Measurements from ENCODE around the gene MSI2. TPM values are rescaled to one million over a fixed set of nuclear protein-coding genes. Genes with fewer than 3 reads are reported as not detected.
"Not testable (repeated sequence)": the region's sequence is repeated elsewhere in the genome, so short reads cannot be mapped to it uniquely, and the experiment has no call there.

MSI2 gene
- total and polyA plus RNA-seq, 12 donors: 25.5 to 135 (median 121) TPM

DNA sequence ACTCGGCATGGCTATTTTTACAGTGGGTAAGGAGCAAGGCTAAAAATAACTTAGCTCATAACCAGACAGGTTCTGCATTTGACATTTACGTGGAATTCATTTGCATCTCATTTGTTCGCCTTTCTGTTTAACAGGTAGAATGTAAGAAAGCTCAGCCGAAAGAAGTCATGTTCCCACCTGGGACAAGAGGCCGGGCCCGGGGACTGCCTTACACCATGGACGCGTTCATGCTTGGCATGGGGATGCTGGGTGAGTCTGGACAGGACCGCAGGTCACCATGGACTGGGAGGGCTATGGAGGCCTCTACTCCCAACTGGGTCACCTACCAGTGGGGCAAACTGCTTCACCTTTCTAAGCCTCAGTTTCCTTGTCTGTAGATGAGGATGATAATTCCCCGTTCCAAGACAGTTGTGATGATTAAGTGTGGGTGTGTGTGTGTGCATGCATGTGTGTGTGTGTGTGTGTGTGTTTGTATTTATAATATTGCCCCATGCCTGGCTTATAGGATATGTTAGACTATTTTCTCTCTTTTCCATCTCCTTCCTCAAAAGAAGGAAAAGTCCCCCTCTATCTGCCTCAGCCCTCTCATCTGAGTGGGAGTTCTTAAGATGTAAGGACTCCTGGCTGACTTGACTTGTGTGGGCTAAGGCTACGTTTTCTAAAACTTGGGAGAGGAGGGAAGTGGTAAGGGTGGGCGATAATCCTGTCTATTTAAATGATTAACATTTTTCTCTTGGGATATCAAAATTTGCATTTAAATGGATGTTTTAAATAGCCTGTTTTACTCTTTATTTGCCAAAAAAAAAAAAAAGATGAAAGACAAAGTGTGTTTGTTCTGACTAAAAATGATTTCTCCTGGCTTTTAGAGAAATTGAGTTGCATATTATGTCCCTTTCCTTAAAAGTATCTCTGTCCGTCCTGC lies 359.8 kb downstream of the MSI2 start:
- H3K27me3 ChIP-seq: no peaks in the 10 kb centered on the region
- H3K27ac ChIP-seq: no peak overlapping the region
- DNase-seq (no peak), ATAC-seq (peak in 3 of 8 donors; percentile 43 to 58 (median 57))
- peaks cover 0 to 13% (median 0%) of the 10 kb centered on the region in 9 donors for H3K36me3 ChIP-seq
- peaks cover 0 to 14% (median 6%) of the 10 kb centered on the region in 9 donors for H3K4me1 ChIP-seq
- no peak overlapping the region for H3K4me3 ChIP-seq
- intact Hi-C loops (cut with DNase I): no loop called here
- 80 to 85% methylated on average over 13 of the region's 13 CpGs for WGBS, 2 donors
- TF ChIP-seq, protein P1, sequence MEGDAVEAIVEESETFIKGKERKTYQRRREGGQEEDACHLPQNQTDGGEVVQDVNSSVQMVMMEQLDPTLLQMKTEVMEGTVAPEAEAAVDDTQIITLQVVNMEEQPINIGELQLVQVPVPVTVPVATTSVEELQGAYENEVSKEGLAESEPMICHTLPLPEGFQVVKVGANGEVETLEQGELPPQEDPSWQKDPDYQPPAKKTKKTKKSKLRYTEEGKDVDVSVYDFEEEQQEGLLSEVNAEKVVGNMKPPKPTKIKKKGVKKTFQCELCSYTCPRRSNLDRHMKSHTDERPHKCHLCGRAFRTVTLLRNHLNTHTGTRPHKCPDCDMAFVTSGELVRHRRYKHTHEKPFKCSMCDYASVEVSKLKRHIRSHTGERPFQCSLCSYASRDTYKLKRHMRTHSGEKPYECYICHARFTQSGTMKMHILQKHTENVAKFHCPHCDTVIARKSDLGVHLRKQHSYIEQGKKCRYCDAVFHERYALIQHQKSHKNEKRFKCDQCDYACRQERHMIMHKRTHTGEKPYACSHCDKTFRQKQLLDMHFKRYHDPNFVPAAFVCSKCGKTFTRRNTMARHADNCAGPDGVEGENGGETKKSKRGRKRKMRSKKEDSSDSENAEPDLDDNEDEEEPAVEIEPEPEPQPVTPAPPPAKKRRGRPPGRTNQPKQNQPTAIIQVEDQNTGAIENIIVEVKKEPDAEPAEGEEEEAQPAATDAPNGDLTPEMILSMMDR (IDR thresholded peaks at IDR 0.05): no peak
- peaks cover 0 to 6% (median 0%) of the 10 kb centered on the region in 11 donors for H3K9me3 ChIP-seq

DNA sequence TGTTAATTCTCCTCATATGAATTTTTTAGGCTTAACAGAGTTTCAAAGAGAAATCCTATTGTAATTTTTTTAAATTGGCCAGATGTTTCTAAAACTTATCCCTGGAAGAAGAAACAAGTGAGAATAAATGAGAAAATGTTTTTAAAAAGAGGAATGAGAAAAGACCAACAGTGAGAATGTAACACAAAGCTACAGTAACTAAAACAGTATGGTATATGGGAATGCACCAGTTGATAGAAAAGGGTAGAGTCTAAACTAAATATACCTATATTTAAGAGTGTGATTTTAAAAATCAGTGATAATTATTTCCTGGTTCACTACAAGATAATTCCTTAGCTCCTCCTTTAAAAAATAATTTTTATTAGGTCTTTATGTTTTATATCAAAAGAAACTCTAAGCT lies 360.9 kb downstream of the MSI2 start:
- H3K36me3 ChIP-seq: peaks cover 0 to 13% (median 0%) of the 10 kb centered on the region in 9 donors
- DNase-seq (no peak), ATAC-seq (no peak)
- no peak overlapping the region for H3K27ac ChIP-seq
- H3K4me3 ChIP-seq: no peak overlapping the region
- intact Hi-C loops (cut with DNase I): no loop called here
- TF ChIP-seq, protein P1 (IDR thresholded peaks at IDR 0.05): no peak
- no peaks in the 10 kb centered on the region for H3K27me3 ChIP-seq
- peaks cover 0 to 23% (median 7%) of the 10 kb centered on the region in 9 donors for H3K4me1 ChIP-seq
- peaks cover 0 to 6% (median 0%) of the 10 kb centered on the region in 11 donors for H3K9me3 ChIP-seq

DNA sequence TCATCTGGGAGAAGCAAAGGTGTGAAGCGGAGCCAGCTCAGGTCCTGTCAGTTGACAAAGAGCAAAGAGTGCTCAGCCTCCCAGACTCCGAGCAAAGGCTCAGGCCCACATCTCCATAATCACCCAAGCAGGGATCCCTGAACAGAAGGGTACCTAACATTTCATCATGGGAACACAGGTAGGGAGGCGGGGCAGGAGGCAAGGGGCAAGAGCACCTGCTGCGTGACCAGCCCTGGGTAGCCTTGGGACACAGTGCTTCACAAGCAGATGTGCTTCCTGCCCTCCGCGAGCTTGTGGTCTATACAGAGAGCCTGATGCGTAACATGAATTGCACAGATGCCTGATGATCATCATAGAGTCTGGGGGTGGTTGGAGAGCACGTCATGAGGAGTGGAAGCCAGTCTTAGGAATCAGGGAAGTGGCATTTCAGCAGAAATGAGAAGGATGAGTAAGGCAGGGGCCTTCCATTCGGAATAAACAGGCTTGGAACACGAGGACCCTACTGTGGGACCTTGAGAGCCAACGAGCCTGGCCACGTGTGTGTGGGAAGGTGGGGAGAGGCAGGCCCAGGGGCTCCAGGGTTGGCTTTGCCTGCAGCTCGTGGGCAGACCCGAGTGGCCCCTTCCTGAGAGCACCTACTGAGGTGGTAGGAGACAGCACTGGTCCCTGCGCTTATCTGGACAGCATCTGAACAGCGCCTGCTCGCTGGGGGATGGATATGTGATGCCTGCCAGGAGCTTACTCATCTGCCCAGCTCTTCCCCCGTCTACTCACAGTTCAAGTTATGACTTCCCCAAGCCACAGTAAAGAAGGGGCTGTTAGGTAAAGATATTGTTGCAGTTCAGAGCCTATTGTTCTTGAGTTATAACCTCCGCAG lies 363.0 kb downstream of the MSI2 start:
- peaks cover 0 to 13% (median 0%) of the 10 kb centered on the region in 9 donors for H3K36me3 ChIP-seq
- H3K27ac ChIP-seq: no peak overlapping the region
- 92 to 94% methylated on average over 19 of the region's 19 CpGs for WGBS, 2 donors
- peaks cover 0 to 6% (median 0%) of the 10 kb centered on the region in 11 donors for H3K9me3 ChIP-seq
- H3K4me1 ChIP-seq: peaks cover 0 to 44% (median 26%) of the 10 kb centered on the region in 9 donors
- no peak for DNase-seq
- H3K27me3 ChIP-seq: no peaks in the 10 kb centered on the region
- TF ChIP-seq, protein P1 (IDR thresholded peaks at IDR 0.05): no peak
- intact Hi-C loops (cut with DNase I): no loop called here
- H3K4me3 ChIP-seq: no peak overlapping the region
- ATAC-seq: no peak

DNA sequence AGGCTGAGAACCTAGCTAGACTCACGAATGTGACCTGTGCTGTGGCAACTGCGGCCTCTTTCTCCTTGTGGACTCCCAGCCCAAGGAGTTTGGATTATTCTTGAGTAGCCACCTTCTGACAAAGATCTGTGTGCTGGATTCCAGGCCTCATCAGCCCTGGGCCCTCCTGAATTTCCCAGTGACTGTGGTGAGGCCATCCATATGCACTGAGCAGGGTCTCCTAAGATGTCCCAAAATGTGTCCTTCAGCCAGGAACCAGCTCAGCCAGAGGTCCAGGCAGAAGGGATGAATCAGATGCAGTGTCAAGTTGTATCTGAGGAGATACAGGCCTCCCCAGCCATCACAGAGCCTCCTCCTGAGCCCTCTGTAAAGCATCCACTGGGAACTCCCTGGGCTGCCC lies 364.3 kb downstream of the MSI2 start:
- Histone ChIP-seq H3K36me3 (peaks cover 0 to 13% (median 0%) of the 10 kb centered on the region in 9 donors), H3K4me1 (peaks cover 0 to 51% (median 33%) of the 10 kb centered on the region in 9 donors), H3K27ac (no peak overlapping the region), H3K9me3 (peaks cover 0 to 6% (median 0%) of the 10 kb centered on the region in 11 donors), H3K4me3 (no peak overlapping the region), H3K27me3 (no peaks in the 10 kb centered on the region)
- no peak for DNase-seq
- WGBS, 2 donors: 98 to 100% methylated on average over 2 of the region's 2 CpGs
- TF ChIP-seq, protein P1 (IDR thresholded peaks at IDR 0.05): no peak
- ATAC-seq: no peak
- intact Hi-C loops (cut with DNase I): loop anchor here in 2 of 10 donors (5.0 kb wide), 1 partner anchor 42 kb away; no protein-coding TSS in a partner anchor

DNA sequence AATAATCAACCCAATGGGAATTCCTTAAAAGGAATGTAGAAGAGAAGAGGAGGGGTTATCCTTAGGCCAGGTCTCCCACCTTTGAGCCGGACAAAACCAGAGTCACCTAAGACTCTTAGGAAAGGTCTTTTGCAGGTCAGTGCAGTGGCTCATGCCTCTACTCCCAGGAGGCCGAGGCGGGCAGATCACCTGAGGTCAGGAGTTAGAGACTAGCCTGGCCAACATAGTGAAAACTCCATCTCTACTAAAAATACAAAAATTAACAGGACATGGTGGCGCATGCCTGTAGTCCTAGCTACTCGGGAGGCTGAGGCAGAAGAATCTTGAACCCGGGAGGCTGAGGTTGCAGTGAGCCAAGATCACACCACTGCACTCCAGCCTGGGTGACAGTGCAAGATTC lies 365.5 kb downstream of the MSI2 start:
- ATAC-seq, H3K4me3 ChIP-seq, DNase-seq, H3K27me3 ChIP-seq, H3K9me3 ChIP-seq, H3K36me3 ChIP-seq: not testable (repeated sequence)
- 95 to 96% methylated on average over 6 of the region's 6 CpGs for WGBS, 2 donors
- Histone ChIP-seq H3K4me1 (peaks cover 0 to 55% (median 33%) of the 10 kb centered on the region in 9 donors), H3K27ac (peak overlapping the region in 6 of 10 donors; percentile 53 to 83 (median 64))
- intact Hi-C loops (cut with DNase I): loop anchor here in 2 of 10 donors (5.0 kb wide), 1 partner anchor 41 kb away; no protein-coding TSS in a partner anchor
